Stimulated activated CD4-positive, alpha-beta T cell treated with anti-CD3 and anti-CD28 coated beads, Interleukin-4, amount 100 ng/mL, for 48 hours (primary cell): Measurements from ENCODE around the gene MRPL10.
A peak's percentile ranks its signal among the peaks of the same experiment; 100 is the strongest.

Experiments
- DNase-seq, 2 donors: peaks; one replicate each; pipeline ENCODE4 v3.0.0-alpha.2; 2020; ENCODE audit warnings: low read depth in 2 of 2

MRPL10 gene

DNA sequence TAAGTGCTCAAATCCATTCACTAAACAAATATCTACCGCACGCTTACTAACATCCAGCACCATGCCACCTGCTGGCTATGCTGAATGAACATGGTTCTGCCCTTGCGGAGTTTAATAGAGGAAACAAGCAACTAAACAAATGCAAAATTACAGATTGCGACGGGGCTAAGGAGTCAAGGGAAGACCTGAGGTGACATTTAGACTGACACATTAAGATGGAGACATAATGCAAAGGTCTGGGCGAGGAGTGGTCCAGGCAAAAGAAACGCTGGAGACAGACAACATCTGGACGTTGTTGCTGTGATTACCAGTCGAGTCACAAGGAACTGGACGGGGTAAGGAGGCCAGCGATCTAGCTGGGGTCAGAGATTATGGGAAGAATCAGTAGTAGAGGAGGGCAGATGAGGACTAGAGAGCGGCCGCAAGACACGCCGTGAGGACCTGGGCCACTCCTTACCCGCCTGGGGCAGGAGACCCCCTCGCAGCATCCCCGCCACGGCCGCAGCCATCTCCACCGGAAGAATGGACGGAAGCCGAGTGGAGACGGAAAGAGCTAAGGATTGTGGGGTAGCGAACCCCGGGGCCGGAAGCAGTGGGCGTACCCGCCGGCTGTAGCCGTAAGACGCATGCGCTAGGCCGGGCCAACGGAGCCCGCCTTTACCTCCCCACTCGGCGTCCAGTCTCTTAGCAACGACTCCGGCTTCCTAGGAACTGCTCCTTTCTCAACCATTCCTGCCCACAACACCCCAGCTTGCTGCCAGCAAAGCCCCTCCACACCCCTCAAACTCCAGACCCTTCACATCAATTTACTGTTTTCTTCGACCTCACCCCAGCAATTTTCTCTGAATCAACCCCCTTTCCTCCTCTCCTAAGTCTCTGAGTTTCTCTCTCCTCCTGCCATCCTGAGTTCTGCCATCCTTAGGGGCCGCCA is at the start of gene MRPL10, which contains the start of gene LRRC46:
MRPL10 (minus strand) TSS at position 539 of the 931 bp plus-strand sequence; CDS start at position 509, 30 bp downstream.
LRRC46 (plus strand) TSS at position 668 of the 931 bp plus-strand sequence. CDS start 320 bp downstream, outside the sequence.
- peak; percentile 92 to 94 for DNase-seq

DNA sequence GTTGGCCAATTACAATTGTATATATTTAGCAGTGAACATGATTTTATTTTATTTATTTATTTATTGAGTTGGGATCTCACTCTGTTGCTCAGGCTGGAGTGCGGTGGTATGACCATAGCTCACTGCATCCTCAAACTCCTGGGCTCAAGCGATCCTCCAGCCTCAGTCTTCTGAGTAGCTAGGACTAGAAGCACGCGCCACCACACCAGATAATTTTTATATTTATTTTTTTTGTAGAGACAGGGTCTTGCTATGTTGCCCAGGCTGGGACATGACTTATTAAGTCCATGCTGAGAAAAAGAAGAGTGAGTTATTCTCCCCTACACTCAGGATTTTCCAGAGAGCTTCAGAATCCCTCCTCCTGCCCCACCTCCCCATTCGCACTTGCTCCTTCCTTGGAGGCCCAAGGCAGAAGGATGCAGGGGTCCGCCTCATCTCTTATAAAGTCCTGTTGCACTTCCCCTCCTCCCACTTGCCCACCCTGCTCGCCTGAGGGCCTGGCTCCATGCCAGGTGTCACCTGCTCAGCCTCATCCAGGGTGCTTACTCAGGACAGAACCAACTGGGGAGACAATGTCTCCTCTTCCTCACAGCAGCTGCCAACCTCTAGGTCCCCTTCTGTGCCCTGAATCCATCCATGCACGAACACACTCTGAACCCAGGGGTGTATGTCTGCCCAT is 48.6 kb upstream of the MRPL10 start:
- DNase-seq = no peak

DNA sequence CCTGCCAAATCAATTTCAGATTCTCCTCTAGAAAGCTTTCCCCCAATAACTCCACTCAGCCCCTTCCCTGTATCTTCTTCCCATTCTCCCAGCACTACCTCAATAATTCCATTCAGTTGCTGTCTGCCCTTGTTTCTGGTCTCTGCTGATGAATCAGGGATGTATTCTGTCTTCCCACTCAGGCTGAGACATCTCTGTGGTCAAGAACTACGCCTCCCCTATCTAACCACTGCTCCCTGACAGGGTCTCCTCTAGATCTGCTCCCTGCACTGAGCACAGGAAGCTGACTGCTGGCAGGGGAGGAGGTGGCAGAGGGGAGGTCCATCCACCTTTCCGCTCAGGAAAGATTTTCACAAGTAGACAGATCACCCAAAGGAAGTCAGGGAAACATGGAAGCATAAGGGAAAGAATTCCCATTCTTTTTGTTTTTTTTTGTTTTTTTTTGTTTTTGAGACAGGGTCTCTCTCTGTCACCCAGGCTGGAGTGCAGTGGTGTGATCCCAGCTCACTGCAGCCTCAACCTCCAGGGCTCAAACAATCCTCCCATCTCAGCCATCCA is 47.8 kb upstream of the MRPL10 start:
- no peak for DNase-seq

DNA sequence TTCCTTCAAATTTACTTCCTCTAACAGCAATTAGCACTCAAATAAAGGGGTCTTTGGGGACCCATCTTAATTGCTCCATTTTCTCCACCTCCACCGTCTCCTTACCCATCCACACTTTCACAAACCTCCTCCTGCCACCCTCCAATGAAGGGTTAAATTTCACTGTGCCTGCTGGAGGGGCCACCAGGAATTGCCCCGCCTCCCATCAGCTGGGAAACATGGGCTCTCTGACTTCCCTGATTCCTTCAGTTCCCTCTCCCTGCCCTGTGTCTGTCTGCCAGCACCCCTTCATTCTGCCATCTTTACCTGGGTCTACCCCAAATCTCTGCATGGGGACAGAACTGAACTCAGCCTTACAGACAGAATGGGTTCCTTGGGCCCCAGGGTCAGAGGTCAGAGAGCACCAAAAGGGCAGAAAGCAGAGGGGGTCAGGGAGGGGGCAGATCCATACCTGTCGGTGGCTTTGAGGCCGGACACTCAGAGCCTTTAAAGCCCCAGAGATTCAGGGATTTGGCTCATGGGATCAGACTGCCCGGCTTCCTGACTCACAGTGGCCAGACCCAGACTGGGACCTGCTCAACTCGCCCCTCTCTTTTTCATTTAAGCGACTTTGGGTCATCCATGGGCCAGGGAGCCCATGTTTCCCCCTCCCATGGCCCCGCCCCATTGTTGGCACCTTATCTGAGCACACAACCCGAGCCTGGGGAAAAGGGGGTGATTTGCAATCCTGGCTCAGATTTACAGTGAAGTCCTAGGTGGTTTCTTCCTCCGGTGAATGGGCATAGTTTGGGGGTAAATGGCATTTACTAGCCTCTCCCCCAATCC is 47.1 kb upstream of the MRPL10 start:
- DNase-seq = no peak

DNA sequence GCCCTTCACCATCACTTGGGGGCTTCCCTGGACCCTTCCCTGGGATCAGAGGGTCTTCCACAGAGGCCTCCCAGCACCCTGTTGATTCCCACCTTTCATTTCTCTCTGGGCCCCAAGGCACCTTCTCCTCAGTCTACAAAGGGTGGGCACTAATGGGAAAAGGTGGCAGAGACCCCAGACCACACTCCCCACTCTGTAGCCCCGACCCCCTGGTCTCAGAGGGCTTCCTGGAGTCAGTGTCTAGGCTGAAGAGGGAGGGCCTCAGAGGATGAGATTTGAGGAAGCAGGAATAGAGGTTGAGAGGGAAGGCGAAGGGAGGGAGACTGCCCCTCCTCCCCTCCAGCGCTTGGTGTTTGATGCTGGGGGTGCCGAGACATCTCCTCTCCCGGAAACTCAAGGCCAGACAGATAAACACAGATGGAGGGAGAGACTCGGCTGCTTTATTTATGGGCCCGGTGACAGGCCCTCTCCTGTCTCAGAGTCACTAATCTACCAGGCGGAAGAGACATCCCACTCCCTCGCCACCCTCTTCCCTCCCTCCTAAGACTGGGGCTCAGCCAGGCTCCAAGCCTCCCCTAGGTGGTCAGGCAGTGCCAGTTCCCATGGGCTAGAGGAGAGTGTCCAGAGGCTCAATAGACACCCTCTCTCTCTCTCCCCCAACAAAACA is 46.2 kb upstream of the MRPL10 start:
- no peak for DNase-seq

GRCh38 chr17:47875011-47875985 is 44.0 kb upstream of the MRPL10 start:
- DNase-seq = no peak

DNA sequence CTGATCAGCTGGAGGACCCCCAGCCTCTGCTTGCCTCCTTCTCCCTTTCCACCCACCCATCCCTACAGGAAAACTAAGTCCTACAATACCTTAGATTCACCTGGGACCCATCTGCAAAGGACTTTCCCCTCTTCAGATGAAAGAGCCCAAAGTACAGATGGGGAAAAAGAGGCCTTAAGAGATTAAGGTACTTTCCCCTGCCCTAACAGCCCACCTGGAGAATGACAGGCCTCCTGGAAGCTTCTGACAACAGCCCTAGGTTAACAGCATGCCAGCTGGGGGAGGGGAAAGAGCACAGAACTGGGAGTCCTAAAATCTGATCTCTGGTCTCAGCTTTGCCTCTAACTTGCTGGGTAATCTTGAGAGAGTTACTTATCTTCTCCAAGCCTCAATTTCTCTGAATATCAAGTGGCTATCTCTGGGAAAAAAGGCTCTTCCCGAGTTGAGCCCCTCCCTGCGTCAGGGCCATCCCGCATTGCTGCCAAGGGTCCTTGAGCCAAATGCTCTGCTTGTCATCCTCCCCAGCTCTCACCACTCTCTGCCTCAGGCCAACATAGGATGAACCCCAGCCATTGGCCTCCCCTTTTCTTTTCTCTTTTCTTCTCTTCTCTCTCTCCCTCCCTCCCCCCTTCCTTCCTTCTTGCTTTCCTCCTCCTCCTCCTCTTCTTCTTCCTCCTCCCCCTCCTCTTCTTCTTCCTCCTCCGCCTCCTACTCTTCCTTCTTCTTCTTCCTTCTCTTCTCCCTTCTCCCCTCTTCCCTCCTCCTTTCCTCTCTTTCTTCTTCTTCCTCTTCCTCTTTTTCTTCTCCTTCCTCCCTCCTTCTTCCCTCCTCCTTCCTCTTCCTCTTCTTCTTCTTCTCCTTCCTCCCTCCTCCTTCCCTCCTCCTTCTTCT is 42.1 kb upstream of the MRPL10 start:
- DNase-seq = no peak

- DNase-seq = no peak
Measured at GRCh38 chr17:47872651-47873161, 41.4 kb upstream of the MRPL10 start.

DNA sequence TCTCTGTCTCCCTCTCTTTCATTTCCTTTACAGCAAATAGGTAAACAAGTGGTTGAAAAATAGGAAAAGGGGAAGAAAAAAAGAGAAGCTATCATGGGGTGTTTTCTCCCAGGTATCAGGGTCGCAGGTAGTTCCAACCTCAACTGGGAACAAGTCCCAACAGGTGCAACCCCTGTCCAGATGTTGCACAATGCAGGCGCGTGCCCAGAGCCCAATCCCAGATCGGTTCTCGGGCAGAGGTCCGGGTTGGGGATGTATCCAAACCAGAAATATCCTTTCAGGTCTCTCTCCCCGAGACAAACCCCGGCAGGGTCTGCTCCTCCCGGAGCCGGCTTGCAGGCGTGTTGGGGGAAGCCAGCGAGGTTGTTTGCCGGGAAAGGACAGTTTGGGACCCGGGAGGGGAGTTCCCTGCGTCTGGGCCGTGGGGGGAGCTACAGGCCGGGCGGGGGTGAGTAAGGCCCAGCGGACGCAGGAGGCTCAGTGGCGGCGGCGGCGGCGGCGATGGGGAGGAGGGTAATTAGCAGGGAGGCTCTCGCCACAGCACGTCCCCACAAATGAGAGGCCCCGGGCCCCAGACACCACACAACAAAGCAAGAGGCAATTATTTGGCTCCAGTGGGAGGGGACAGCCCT is 40.8 kb upstream of the MRPL10 start:
- DNase-seq = no peak

GRCh38 chr17:47871048-47871447 is 39.7 kb upstream of the MRPL10 start:
- no peak for DNase-seq

- DNase-seq = no peak
Measured at GRCh38 chr17:47870056-47870455, 38.7 kb upstream of the MRPL10 start.

DNA sequence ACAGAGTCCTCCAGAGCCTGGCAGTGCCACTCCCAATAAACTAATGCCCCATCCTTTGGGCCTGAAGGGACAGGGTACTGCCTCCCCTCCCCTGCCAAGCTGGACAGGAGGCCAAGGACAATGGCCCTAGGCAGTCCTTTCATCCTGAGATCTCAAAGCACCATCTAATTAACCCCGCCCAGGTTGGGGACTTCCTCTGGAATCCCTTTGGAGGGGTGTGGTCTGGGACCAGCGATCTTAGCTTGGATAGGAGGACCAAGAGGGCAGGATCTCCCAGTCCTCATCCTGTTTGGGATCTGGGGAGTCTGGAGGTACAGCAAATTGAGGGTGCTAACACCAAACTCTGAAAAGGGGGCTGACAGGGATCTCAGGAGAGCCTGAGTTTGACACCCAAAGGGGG is 37.8 kb upstream of the MRPL10 start:
- DNase-seq = no peak

- DNase-seq = no peak
Measured at GRCh38 chr17:47867813-47868533, 36.6 kb upstream of the MRPL10 start.

GRCh38 chr17:47866941-47867340 is 35.6 kb upstream of the MRPL10 start:
- DNase-seq = no peak

DNA sequence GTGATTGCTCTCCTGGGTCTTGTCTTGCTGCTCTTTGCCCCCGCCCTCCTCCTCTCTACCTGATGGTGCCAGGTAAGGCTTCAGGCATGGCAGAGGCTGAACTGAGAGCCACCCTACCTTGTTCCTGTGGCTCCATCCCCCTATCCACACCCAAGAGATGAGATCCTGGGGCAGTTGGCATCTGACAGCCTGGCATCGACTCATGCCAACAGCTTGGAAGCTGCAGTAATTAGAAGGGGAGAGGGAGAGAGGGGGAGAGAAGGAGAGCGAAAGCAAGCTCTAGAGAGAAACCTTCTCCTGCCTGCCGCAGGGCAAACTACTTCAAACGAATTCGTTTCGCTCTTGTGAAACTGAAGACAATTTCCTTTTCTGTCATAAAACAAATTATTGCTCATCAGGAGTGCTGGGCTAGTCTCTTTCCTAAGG is 33.5 kb upstream of the MRPL10 start:
- DNase-seq = no peak

DNA sequence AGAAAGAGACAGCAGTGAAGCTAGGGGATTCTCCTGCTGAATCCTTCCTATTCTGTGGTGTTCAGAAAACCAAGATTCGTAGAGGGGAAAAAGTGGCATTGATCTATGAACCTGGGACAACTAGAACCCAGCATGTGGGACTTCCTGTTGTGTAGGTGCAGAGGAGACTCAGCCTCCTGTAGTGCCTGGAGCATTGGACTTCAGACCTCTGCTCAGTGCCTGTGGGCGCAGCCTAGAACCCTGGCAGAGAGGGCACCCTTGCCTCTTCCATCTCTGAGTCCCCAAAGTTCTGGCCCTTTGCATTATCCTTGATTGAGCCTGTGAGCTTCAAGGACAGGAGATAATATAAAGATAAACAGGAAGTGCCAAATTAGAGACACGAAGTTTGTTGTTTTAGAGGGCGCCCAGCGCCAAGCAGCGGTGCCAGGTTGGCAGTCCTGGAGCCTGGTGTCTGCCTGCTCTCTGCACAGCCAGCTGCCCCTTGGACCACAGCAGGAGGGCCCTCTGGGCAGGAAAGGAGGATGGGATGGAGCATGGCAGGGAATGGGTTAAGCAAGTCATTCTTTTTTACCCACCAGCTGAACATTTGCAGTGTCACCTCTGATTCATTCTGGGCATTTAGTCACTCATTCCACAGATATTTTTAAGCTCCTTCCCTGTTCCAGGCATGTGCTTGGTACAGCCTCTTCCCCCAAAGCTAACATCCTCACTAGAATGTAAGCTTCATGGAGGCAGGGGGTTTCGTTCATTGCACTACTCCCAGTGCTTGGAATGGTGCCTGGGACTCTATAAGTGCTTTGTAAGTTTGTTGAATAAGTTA is 31.5 kb upstream of the MRPL10 start:
- no peak for DNase-seq

GRCh38 chr17:47860386-47860785 is 29.0 kb upstream of the MRPL10 start:
- no peak for DNase-seq
